Measurements from ENCODE around the gene OR5K4.
"Not testable (repeated sequence)": the region's sequence is repeated elsewhere in the genome, so short reads cannot be mapped to it uniquely, and the experiment has no call there.

The OR5K4 gene

DNA sequence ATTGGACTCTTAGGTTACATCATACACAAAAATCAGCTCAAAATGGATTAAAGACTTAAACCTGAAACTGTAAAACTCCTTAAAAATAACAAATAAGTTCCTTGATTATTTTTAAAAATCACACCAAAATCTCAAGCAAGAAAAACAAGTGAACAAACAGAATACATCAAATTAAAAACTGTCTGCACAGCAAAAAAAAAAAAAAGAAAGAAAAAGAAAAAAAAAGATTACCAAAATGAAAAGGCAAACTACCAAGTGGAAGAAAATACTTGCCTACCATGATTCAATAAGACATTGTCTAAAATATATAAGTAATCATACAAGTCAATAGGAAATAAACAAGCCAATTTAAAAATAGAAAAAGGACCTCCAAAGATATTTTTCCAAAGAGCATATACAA, 17.5 kb downstream of the OR5K4 start:
- no peak overlapping the region for H3K4me3 ChIP-seq (ENCODE audit: low read depth, low read length)

DNA sequence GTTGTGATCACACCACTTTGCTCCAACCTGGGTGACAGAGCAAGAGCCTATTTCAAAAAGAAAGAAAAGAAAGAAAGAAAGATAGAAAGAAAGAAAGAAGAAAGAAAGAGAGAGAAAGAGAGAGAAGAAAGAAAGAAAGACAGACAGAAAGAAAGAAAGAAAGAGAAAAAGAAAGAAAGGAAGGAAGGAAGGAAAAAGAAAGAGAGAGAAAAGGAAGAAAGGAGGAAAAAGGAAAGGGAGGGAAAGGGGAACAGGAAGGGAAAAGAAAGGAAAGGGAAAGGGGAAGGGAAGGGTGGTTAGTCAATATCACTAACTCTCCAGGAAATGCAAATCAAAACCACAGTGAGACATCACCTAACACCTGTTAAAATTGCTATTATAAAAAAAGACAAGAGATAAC, 18.2 kb downstream of the OR5K4 start:
- no peak overlapping the region for H3K4me3 ChIP-seq (ENCODE audit: low read depth, low read length)

DNA sequence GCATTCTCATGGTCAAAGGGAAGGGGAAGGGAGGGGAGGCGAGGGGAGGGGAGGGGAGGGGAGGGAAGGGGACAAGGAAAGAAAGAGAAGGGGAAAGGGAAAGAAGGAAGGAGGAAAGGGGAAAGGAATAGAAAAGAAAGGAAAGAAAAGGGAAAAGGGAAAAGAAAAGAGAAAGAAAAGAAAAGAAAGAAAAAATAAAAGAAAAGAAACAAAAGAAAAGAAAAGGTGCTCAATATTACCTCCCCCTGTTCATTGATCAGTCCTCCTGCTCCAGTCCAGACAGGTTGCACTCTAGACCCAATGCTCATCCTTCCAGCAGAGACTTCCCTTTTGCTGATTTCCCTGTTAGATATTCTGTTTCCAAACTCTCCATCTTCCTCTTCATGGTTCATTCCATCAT, 18.8 kb downstream of the OR5K4 start:
- H3K4me3 ChIP-seq (ENCODE audit: low read depth, low read length): no peak overlapping the region

DNA sequence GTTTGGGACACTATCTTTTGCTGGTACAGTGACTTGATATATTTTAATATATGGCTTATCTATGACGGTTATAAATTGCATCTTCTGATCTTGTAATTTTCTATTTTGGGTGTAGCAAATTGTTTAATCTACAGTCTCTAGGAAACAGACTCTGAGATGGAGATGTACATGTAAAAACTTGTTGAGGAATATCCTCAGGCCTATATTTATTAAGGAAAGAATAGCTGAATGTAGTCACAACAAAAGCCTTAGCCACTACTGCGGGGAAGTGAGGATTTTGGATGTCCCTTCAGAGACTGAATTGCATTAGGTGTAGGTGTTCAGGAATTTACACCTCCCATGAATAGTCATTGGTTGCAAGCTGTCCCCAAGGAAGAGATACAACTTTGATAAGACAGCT, 23.0 kb downstream of the OR5K4 start:
- no peak overlapping the region for H3K4me3 ChIP-seq (ENCODE audit: low read depth, low read length)

DNA sequence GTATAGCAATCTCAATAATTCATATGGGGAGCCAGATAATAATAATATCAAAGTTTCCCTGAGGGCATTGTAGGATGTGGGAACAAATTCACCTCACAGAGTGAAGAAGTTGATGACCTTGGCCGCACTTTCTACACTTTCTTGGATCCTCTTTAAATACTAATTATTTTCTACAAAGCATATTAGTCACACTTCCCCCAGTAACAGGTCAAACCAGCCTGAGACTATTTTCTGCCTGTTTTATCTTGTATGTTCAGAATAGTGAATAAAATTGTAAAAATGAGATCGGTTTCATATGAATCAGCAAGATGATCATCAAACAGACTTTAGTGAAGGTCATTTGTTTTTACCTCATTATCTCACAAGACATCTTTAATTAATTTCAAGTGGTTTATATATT, 34.5 kb downstream of the OR5K4 start:
- no peak overlapping the region for H3K4me3 ChIP-seq (ENCODE audit: low read depth, low read length)

DNA sequence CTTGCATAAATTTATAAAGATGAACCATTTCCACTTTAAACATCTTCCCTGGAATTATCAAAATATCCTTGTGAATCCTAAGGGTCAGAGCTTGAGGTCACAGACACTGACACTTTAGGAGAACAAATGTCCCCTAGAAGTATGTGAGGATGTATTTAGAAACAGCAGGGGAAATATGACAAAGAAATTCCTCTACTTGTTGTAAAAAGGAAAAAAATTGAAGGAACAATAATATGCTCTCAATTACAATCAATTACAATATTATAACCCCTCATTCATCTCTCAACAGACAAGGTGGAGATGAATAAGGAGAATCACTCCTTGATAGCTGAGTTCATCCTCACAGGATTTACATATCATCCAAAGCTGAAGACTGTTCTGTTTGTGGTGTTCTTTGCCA, 36.7 kb downstream of the OR5K4 start, which contains the start of gene OR5K3:
OR5K3 (plus strand) TSS at position 301 of the 400 bp plus-strand sequence; CDS start at position 301, 0 bp downstream.
- no peak within 1 kb of the TSS for H3K4me3 ChIP-seq (ENCODE audit: low read depth, low read length)

DNA sequence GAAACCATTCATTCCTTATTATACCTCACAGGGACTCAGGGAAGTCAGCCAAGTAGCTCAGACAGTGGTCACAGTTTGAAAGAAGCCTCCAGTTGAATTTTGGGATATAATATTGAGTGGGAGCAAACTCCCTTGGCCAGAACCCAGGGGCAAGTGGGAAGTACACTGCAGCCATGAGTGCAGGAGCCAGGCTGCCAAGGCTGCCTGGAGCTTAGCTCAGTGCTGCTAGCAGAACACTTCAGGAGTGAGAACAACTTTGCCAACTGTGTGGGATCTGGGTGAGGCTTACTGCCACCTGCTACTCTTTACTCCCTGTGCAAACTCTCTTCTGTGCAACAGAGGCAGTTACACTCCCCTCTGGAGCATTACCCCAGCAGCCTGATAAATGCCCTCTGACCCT, 41.4 kb downstream of the OR5K4 start:
- H3K4me3 ChIP-seq (ENCODE audit: low read depth, low read length): no peak overlapping the region

DNA sequence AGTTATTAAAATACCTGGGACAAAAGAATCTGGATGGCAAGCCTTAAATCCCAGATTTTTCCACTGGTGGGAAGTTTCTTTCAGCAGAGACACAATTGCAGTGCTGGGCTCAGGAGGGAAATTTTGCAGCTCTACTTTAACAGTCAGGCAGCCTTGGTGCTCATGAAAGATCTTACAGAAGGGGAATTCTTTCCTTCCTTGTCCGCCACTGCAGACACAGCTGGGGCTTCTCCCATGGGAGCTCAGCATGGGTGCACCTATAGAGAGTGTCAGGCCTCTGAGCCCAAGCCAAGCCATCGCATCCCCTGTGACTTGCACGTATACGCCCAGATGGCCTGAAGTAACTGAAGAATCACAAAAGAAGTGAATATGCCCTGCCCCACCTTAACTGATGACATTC, 42.8 kb downstream of the OR5K4 start:
- H3K4me3 ChIP-seq (ENCODE audit: low read depth, low read length): not testable (repeated sequence)

DNA sequence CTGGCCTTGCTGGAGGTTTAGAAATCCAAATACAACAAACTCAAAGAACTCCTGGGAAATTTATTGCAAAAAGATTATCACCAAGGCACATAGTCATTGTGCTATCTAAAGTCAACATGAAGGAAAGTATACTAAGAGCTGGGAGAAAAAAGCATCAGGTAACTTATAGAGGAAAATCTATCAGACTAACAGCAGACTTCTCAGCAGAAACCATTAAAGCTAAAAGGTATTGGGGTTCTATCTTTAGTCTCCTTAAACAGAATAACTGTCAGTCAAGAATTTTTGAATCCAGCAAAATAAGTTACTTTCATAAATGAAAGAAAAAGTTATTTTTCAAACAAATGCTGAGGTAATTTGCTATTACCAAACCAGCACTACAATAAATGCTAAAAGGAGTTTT, 44.9 kb downstream of the OR5K4 start:
- H3K4me3 ChIP-seq (ENCODE audit: low read depth, low read length): no peak overlapping the region

DNA sequence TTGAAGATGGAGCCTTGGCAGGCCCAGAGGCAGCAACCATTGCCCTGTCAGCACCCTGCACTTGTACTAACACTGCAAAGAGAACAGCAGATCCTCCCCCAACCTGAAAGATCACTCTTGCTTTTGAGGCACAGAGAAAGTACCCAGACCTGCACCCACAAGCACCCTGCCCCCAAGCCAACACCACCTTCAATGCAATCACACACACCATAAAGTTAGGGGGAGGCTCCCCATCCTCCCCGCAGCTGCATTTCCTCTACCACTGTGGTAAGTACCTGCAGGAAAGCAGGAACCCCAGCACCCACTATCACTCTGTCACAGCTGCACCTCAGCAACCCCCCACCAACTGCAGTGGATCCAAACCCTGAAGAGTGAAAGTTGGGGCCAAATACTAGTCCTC, 48.9 kb downstream of the OR5K4 start:
- no peak overlapping the region for H3K4me3 ChIP-seq (ENCODE audit: low read depth, low read length)

DNA sequence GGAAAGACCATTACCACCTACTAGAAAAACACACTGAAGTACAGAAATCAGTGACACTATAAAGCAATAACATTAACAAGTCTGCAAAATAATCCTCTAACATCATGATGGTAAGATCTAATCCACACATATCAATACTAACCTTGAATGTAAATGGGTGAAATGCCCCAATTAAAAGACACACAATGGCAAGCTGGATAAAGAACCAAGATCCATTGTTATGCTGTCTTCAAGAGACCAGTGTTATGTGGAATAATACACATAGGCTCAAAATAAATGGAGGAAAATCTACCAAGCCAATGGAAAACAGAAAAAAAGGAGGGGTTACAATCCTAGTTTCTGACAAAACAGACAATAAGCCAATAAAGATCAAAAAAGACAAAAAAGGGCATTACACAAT, 50.4 kb downstream of the OR5K4 start:
- no peak overlapping the region for H3K4me3 ChIP-seq (ENCODE audit: low read depth, low read length)

Data from iPS-11a (cell line).